GM19372 (cell line): Measurements from ENCODE around the gene MSANTD1.
"Not testable (repeated sequence)": the region's sequence is repeated elsewhere in the genome, so short reads cannot be mapped to it uniquely, and the experiment has no call there.

Source experiments
- ATAC-seq: cut with Tn5 transposase; IDR thresholded peaks from one replicate; pipeline ENCODE4 v1.9.1; 2021; ENCODE audit warnings: mild to moderate bottlenecking, low read depth, moderate library complexity; ENCODE audit not compliant: unreplicated experiment

Gene MSANTD1

GRCh38 chr4:3299976-3300671, 51.2 kb downstream of the MSANTD1 start:
- ATAC-seq: no peak

DNA sequence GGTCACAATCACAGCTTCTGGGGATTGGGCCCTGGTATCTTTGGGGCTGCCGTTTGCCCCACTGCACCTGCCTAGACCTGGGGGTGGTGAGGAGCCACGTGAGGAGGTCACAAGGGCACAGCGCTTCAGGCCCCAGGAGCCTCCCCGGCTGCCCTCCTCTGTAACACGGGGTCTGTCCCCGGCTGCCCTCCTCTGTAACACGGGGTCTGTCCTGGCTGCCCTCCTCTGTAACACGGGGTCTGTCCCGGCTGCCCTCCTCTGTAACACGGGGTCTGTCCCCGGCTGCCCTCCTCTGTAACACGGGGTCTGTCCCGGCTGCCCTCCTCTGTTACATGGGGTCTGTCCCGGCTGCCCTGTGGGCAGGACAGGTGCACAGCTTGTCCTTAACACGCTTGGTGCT, 51.9 kb downstream of the MSANTD1 start:
- ATAC-seq: not testable (repeated sequence)

DNA sequence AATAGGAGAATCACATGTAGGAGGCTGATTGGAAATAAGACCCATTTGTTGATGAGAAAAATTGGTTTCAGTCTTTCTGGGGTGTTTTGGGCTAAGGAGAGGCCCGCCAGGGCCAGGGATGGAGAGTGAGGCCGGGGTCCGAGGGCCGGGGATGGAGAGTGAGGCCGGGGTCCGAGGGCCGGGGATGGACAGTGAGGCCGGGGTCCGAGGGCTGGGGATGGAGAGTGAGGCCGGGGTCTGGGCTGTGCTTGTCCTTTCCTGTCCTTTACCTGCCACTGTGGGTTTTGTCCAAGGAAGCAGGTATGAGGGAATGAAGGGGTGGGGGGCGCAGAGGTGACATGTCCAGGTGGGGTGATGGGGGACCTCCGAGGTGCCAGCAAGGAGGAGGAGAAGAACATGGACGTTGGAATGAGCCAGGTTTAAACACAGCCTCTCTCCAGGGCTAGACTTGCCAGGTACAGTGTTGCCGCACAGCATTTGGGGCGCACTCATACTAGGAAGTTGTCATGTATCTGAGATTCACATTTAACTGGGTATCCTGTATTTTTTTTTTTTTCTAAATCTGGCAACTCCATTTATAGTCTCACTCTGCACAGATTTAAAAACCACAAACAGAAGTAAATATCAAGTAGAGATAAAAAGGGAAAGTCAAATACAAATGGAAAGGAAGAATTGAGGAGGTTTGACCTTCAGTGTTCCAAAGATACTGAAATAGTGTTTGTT, 52.7 kb downstream of the MSANTD1 start:
- no peak for ATAC-seq

GRCh38 chr4:3302173-3302785, 53.3 kb downstream of the MSANTD1 start:
- ATAC-seq: no peak

DNA sequence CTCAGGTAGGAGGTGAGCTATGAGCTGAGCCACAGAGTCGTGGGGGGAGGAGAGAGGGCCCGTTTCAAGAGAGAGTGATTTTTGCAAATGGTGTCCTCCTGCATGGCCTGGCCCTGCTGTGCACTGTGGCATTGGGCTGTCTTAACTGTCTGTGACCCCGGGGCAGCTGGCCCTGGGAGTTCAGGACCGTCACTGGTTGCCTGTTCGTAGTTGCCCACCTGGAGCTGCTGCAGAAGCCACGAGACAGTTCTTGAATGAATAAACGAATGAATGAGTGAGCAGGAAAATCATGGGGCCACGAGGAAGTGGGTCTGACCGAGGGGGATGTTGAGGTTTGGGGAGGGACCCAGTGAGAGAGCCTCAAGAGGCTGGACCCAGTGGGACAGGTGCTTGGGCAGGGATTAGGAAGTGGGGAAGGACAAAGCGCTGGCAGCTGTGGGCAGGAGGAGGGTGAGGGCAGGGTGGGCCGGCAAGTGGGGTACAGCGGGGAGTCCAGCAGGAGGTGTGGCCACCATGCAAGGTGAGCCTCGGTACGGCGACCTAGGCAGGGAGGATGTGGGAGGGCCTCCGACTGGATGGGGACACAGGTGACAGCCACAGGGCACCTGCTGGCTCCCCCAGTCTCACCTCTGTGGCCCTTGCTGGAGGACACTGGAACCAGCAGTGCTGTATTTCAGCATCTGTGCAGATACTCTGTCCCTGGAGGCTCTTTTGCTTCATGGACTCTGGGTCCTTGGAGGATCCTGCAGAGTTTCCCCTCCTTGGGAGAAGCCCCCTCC, 54.0 kb downstream of the MSANTD1 start:
- no peak for ATAC-seq

DNA sequence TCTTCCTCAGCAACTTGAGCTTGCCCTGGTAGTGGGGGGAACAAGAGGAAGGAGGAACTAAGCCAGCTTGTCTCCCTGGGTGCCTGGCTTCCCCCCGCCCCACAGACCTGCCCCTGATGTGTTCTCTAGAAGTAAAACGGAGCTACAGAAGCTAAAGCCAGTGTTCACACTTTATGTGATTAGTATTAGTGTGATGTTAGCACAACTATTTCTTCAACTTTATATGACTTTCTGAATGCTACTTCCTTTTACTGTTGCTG, 54.5 kb downstream of the MSANTD1 start:
- no peak for ATAC-seq

- no peak for ATAC-seq
Observed at GRCh38 chr4:3303923-3304710, 55.2 kb downstream of the MSANTD1 start.

GRCh38 chr4:3304831-3305609, 56.1 kb downstream of the MSANTD1 start:
- ATAC-seq: no peak

DNA sequence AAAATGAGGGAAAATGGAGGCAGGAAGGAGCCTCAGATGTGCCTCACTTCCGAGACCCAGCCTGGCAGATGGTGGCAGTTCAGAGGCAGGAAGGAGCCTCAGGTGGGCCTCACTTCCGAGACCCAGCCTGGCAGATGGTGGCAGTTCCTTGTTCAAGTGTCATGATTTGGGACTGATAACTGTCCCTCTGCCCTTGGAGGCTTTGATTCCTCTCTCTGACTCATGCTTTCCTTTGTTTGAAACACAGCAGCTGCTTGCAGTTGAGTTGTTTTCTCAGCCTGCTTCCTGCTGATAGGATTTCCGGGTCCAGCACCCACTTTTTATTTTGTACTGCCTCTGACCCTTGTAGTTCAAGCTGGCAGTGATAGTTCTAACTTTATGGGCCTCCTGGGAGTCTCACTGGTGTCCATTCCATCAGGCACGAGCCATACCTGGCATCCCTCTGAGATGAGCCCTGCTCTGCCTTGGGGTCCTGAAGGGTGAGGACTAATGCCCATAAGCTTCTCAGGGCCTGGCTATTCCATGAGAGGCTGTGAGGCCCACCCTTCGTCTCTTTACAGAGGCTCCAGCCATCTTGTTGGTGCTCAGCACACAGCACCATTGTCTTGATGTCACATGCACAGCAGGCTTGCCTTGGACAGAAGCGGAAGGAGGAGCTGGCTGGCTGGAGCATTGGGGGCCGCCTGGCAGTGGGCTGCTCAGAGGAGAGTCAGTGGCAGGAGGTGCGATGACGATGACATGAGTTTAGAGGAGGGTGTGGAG, 56.8 kb downstream of the MSANTD1 start:
- ATAC-seq: no peak
